H9 (cell line): Measurements from ENCODE around the gene NSMF. TPM values are rescaled to one million over a fixed set of nuclear protein-coding genes. Genes with fewer than 3 reads are reported as not detected.
"Not testable (repeated sequence)": the region's sequence is repeated elsewhere in the genome, so short reads cannot be mapped to it uniquely, and the experiment has no call there.

Experiments
- DNase-seq: peaks from one replicate; pipeline ENCODE4 v3.0.0-alpha.2; 2017
- H2AFZ ChIP-seq: one replicate; pipeline ENCODE4 v1.6.1; 2013; ENCODE audit warnings: mild to moderate bottlenecking, low read length, control low read depth, moderate library complexity
- H2AK5ac ChIP-seq: 2 replicates; pipeline ENCODE4 v1.6.1; 2013; ENCODE audit warnings: low read length, control low read depth, mixed read lengths; ENCODE audit not compliant: insufficient read length
- H2BK120ac ChIP-seq: one replicate; pipeline ENCODE4 v1.6.1; 2013; ENCODE audit warnings: low read depth, mild to moderate bottlenecking, low read length, control low read depth, inconsistent platforms; ENCODE audit not compliant: poor library complexity, severe bottlenecking
- H2BK12ac ChIP-seq: 2 replicates; pipeline ENCODE4 v1.6.1; 2013; ENCODE audit warnings: low read length, control low read depth, mixed read lengths, low read depth; ENCODE audit not compliant: insufficient read length
- H2BK15ac ChIP-seq: 2 replicates; pipeline ENCODE4 v1.6.1; 2013; ENCODE audit warnings: low read depth, low read length, control low read depth
- H2BK20ac ChIP-seq: one replicate; pipeline ENCODE4 v1.6.1; 2013; ENCODE audit warnings: low read depth, mild to moderate bottlenecking, low read length, control low read depth, inconsistent platforms; ENCODE audit not compliant: poor library complexity, severe bottlenecking
- H2BK5ac ChIP-seq: 2 replicates; pipeline ENCODE4 v1.6.1; 2013; ENCODE audit warnings: low read length, control low read depth, mixed read lengths; ENCODE audit not compliant: insufficient read length
- H3K14ac ChIP-seq: 2 replicates; pipeline ENCODE4 v1.6.1; 2013; ENCODE audit warnings: low read length, control low read depth; ENCODE audit not compliant: insufficient read depth
- H3K18ac ChIP-seq: 2 replicates; pipeline ENCODE4 v1.6.1; 2013; ENCODE audit warnings: low read depth, mild to moderate bottlenecking, mixed read lengths, low read length, control low read depth; ENCODE audit not compliant: insufficient read length
- H3K23ac ChIP-seq: 2 replicates; pipeline ENCODE4 v1.6.1; 2013; ENCODE audit warnings: low read length, control low read depth, mixed read lengths, low read depth; ENCODE audit not compliant: insufficient read length
- H3K23me2 ChIP-seq: 2 replicates; pipeline ENCODE4 v1.6.1; 2013; ENCODE audit warnings: low read depth, mild to moderate bottlenecking, mixed read lengths, low read length, control low read depth; ENCODE audit not compliant: insufficient read length, poor library complexity, severe bottlenecking
- H3K27ac ChIP-seq: 2 replicates; pipeline ENCODE4 v1.5.1; 2013; ENCODE audit warnings: low read length, control low read depth, mixed read lengths, low read depth; ENCODE audit not compliant: insufficient read length
- H3K27me3 ChIP-seq: 2 replicates; pipeline ENCODE4 v1.6.1; 2013; ENCODE audit warnings: low read length, control low read depth, inconsistent platforms; ENCODE audit not compliant: insufficient read depth
- H3K4ac ChIP-seq: 2 replicates; pipeline ENCODE4 v1.6.1; 2013; ENCODE audit warnings: low read depth, mild to moderate bottlenecking, control low read depth, inconsistent platforms, low read length, moderate library complexity
- H3K4me1 ChIP-seq: 2 replicates; pipeline ENCODE4 v1.6.1; 2013; ENCODE audit warnings: low read length, control low read depth, inconsistent platforms; ENCODE audit not compliant: insufficient read depth
- H3K4me2 ChIP-seq: 2 replicates; pipeline ENCODE4 v1.6.1; 2013; ENCODE audit warnings: low read length, control low read depth, mixed read lengths; ENCODE audit not compliant: insufficient read length, insufficient read depth
- H3K56ac ChIP-seq: 2 replicates; pipeline ENCODE4 v1.6.1; 2013; ENCODE audit warnings: low read depth, mild to moderate bottlenecking, mixed read lengths, low read length, control low read depth; ENCODE audit not compliant: insufficient read length
- H3K79me1 ChIP-seq: 2 replicates; pipeline ENCODE4 v1.6.1; 2013; ENCODE audit warnings: low read depth, mild to moderate bottlenecking, moderate library complexity, low read length, control low read depth, inconsistent platforms; ENCODE audit not compliant: insufficient read depth, poor library complexity, severe bottlenecking
- H3K79me2 ChIP-seq: 2 replicates; pipeline ENCODE4 v1.6.1; 2013; ENCODE audit warnings: low read length, control low read depth, inconsistent platforms; ENCODE audit not compliant: insufficient read depth
- H3K9ac ChIP-seq: 2 replicates; pipeline ENCODE4 v1.6.1; 2013; ENCODE audit warnings: low read length, control low read depth, mixed read lengths; ENCODE audit not compliant: insufficient read length; ENCODE audit errors: extremely low read depth
- H3K9me3 ChIP-seq: one replicate; pipeline ENCODE4 v1.6.1; 2013; ENCODE audit warnings: low read depth, low read length, inconsistent platforms; ENCODE audit not compliant: control insufficient read depth
- H3T11ph ChIP-seq: one replicate; pipeline ENCODE4 v1.6.1; 2013; ENCODE audit warnings: mild to moderate bottlenecking, low read length, control low read depth, inconsistent platforms
- H4K20me1 ChIP-seq: one replicate; pipeline ENCODE4 v1.6.1; 2013; ENCODE audit not compliant: control insufficient read depth, insufficient read length, insufficient read depth
- H4K5ac ChIP-seq: 2 replicates; pipeline ENCODE4 v1.6.1; 2013; ENCODE audit warnings: low read depth, mild to moderate bottlenecking, mixed read lengths, low read length, control low read depth; ENCODE audit not compliant: insufficient read length
- H4K8ac ChIP-seq: replicated peaks from 2 replicates; pipeline ENCODE4 v1.6.1; 2013; ENCODE audit warnings: low read length, control low read depth, mixed read lengths, low read depth; ENCODE audit not compliant: insufficient read length
- H4K91ac ChIP-seq: 2 replicates; pipeline ENCODE4 v1.6.1; 2013; ENCODE audit warnings: low read depth, mild to moderate bottlenecking, moderate library complexity, mixed read lengths, low read length, control low read depth; ENCODE audit not compliant: insufficient read length
- H3K27ac Mint-ChIP-seq, 3 experiments: 2 replicates in 2 of 3; 3 replicates in 1 of 3; pipeline ENCODE4 v1.8.0; 2020 to 2021; ENCODE audit warnings: mixed read lengths in 3 of 3, mild to moderate bottlenecking in 1 of 3, moderate library complexity in 1 of 3
- H3K27me3 Mint-ChIP-seq: 2 replicates; pipeline ENCODE4 v1.8.0; 2021; ENCODE audit warnings: low read depth, mild to moderate bottlenecking, moderate library complexity, mixed read lengths
- H3K36me3 Mint-ChIP-seq, 3 experiments: 2 replicates in 2 of 3; 3 replicates in 1 of 3; pipeline ENCODE4 v1.8.0; 2020 to 2021; ENCODE audit warnings: low read depth in 3 of 3, mixed read lengths in 3 of 3; ENCODE audit not compliant: insufficient read depth in 1 of 3
- H3K4me1 Mint-ChIP-seq, 2 experiments: 2 replicates each; pipeline ENCODE4 v1.8.0; 2020; ENCODE audit warnings: mixed read lengths in 2 of 2
- H3K4me3 Mint-ChIP-seq, 2 experiments: 2 replicates in 1 of 2; 3 replicates in 1 of 2; pipeline ENCODE4 v1.8.0; 2020 to 2021; ENCODE audit warnings: mild to moderate bottlenecking in 2 of 2, mixed read lengths in 2 of 2, moderate library complexity in 1 of 2
- H3K9me3 Mint-ChIP-seq, 2 experiments: 2 replicates in 1 of 2; 3 replicates in 1 of 2; pipeline ENCODE4 v1.8.0; 2020; ENCODE audit warnings: mild to moderate bottlenecking in 2 of 2, mixed read lengths in 2 of 2, moderate library complexity in 1 of 2
- WGBS: extraction: QIAGEN DNeasy Blood & Tissue Kit; methylation state at CpG from one replicate; pipeline ENCODE4 v1.1.7; 2013; ENCODE audit warnings: missing lambda C conversion rate, low lambda C conversion rate, mixed read lengths; ENCODE audit not compliant: insufficient read length; ENCODE audit errors: extremely low coverage; 5-methylcytosine and 5-hydroxymethylcytosine counted together
- total RNA-seq: library from RNA; stranded (reverse); gene quantifications from 2 replicates; pipeline ENCODE4 v1.2.1, GENCODE V29; 2021
- TF ChIP-seq, protein P1 (sequence below): fragments of 200-600 bp; sonication (generic); conservative IDR thresholded peaks from 3 replicates; pipeline ENCODE4 v1.8.0; 2021; ENCODE audit warnings: antibody characterized with exemption, mild to moderate bottlenecking

Gene NSMF
- total RNA-seq, 1 experiment from 2014 or later: 46.3 TPM

GRCh38 chr9:137452006-137452760 is 7.0 kb downstream of the NSMF start:
- no peak overlapping the region for H3K18ac ChIP-seq
- H4K20me1 ChIP-seq: peaks cover 6% of the 10 kb centered on the region
- H2BK15ac ChIP-seq: no peak overlapping the region
- no peak overlapping the region for H4K5ac ChIP-seq
- no peaks in the 10 kb centered on the region for H3K23me2 ChIP-seq
- no peaks in the 10 kb centered on the region for H3K9me3 ChIP-seq
- no peaks in the 10 kb centered on the region for H3K79me1 ChIP-seq
- H4K8ac ChIP-seq: no peak overlapping the region
- no peak overlapping the region for H3K27ac ChIP-seq
- H3K4me3 Mint-ChIP-seq: no peak overlapping the region
- no peak overlapping the region for H2AFZ ChIP-seq
- H3K9me3 Mint-ChIP-seq: no peaks in the 10 kb centered on the region
- no peak overlapping the region for H2AK5ac ChIP-seq
- H3K27ac Mint-ChIP-seq: peak overlapping the region in 1 of 3 experiments; percentile 55; a peak in 1 of 7 replicates
- H3K56ac ChIP-seq: no peak overlapping the region
- H3K79me2 ChIP-seq: no peaks in the 10 kb centered on the region
- no peak overlapping the region for H3K4me2 ChIP-seq
- H3K27me3 Mint-ChIP-seq: 0 out of 2 replicates have a peak, but pooled peaks cover 2% of the 10 kb centered on the region
- no peak overlapping the region for H2BK12ac ChIP-seq
- no peaks in the 10 kb centered on the region for H3K4me1 ChIP-seq
- H3K14ac ChIP-seq: no peak overlapping the region
- no peak overlapping the region for H3K9ac ChIP-seq
- H2BK120ac ChIP-seq: no peak overlapping the region
- peaks cover 0 to 30% (median 15%) of the 10 kb centered on the region in 3 experiments; a peak in 5 of 7 replicates for H3K36me3 Mint-ChIP-seq
- WGBS: no CpG with 5 or more reads among the region's 17 CpGs
- H3T11ph ChIP-seq: no peak overlapping the region
- H3K23ac ChIP-seq: no peak overlapping the region
- no peak overlapping the region for H3K4ac ChIP-seq
- peaks cover 5 to 14% of the 10 kb centered on the region in 2 experiments; a peak in 3 of 4 replicates for H3K4me1 Mint-ChIP-seq
- no peak overlapping the region for H2BK20ac ChIP-seq
- H3K27me3 ChIP-seq: no peaks in the 10 kb centered on the region
- no peak for DNase-seq
- TF ChIP-seq, protein P1, sequence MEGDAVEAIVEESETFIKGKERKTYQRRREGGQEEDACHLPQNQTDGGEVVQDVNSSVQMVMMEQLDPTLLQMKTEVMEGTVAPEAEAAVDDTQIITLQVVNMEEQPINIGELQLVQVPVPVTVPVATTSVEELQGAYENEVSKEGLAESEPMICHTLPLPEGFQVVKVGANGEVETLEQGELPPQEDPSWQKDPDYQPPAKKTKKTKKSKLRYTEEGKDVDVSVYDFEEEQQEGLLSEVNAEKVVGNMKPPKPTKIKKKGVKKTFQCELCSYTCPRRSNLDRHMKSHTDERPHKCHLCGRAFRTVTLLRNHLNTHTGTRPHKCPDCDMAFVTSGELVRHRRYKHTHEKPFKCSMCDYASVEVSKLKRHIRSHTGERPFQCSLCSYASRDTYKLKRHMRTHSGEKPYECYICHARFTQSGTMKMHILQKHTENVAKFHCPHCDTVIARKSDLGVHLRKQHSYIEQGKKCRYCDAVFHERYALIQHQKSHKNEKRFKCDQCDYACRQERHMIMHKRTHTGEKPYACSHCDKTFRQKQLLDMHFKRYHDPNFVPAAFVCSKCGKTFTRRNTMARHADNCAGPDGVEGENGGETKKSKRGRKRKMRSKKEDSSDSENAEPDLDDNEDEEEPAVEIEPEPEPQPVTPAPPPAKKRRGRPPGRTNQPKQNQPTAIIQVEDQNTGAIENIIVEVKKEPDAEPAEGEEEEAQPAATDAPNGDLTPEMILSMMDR: no peak
- no peak overlapping the region for H4K91ac ChIP-seq
- no peak overlapping the region for H2BK5ac ChIP-seq

DNA sequence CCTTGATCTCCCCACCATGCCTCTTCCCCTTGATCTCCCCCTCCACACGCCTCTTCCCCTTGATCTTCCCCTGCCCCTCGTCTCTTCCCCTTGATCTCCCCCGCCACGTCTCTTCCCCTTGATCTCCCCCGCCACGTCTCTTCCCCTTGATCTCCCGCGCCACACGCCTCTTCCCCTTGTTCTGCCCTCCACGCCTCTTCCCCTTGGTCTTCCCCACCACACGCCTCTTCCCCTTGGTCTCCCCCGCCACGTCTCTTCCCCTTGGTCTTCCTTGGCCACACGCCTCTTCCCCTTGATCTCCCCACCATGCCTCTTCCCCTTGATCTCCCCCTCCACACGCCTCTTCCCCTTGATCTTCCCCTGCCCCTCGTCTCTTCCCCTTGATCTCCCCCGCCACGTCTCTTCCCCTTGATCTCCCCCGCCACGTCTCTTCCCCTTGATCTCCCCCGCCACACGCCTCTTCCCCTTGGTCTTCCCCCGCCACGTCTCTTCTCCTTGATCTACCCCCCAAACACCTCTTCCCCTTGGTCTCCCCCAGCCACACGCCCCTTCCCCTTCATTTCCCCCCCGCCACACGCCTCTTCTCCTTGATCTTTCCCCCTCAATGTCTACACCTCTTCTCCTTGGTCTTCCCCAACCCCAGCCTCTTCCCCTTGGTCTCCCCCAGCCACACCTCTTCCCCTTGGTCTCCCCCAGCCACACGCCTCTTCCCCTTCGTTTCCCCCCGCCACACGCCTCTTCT is 7.7 kb downstream of the NSMF start:
- H3K23me2 ChIP-seq, H3K4me2 ChIP-seq, H3K79me2 ChIP-seq, H3K14ac ChIP-seq, H4K91ac ChIP-seq, H3K4ac ChIP-seq, H3K56ac ChIP-seq, H3T11ph ChIP-seq, H3K9me3 ChIP-seq, H4K8ac ChIP-seq, H2AK5ac ChIP-seq, H4K20me1 ChIP-seq, H3K23ac ChIP-seq, H2BK15ac ChIP-seq, H3K18ac ChIP-seq, H3K4me3 Mint-ChIP-seq, H2BK20ac ChIP-seq, H2BK12ac ChIP-seq, H2AFZ ChIP-seq, H3K27ac ChIP-seq, H2BK120ac ChIP-seq, H4K5ac ChIP-seq, H3K27me3 ChIP-seq, DNase-seq, H2BK5ac ChIP-seq, H3K79me1 ChIP-seq, H3K27me3 Mint-ChIP-seq, H3K9me3 Mint-ChIP-seq, H3K4me1 ChIP-seq, H3K9ac ChIP-seq: not testable (repeated sequence)
- Mint-ChIP-seq H3K4me1 (peaks cover 5 to 14% of the 10 kb centered on the region in 2 experiments; a peak in 3 of 4 replicates), H3K36me3 (peaks cover 0 to 22% (median 10%) of the 10 kb centered on the region in 3 experiments; a peak in 5 of 7 replicates), H3K27ac (peak overlapping the region in 1 of 3 experiments; percentile 55; a peak in 1 of 7 replicates)
- no CpG with 5 or more reads among the region's 31 CpGs for WGBS
